ENCODE results near the gene RASA3. TPM values are rescaled to one million over a fixed set of nuclear protein-coding genes. Genes with fewer than 3 reads are reported as not detected.

Gene RASA3
- total and polyA plus RNA-seq, 12 donors, result 6.8 to 16.9 (median 10.3) TPM

DNA sequence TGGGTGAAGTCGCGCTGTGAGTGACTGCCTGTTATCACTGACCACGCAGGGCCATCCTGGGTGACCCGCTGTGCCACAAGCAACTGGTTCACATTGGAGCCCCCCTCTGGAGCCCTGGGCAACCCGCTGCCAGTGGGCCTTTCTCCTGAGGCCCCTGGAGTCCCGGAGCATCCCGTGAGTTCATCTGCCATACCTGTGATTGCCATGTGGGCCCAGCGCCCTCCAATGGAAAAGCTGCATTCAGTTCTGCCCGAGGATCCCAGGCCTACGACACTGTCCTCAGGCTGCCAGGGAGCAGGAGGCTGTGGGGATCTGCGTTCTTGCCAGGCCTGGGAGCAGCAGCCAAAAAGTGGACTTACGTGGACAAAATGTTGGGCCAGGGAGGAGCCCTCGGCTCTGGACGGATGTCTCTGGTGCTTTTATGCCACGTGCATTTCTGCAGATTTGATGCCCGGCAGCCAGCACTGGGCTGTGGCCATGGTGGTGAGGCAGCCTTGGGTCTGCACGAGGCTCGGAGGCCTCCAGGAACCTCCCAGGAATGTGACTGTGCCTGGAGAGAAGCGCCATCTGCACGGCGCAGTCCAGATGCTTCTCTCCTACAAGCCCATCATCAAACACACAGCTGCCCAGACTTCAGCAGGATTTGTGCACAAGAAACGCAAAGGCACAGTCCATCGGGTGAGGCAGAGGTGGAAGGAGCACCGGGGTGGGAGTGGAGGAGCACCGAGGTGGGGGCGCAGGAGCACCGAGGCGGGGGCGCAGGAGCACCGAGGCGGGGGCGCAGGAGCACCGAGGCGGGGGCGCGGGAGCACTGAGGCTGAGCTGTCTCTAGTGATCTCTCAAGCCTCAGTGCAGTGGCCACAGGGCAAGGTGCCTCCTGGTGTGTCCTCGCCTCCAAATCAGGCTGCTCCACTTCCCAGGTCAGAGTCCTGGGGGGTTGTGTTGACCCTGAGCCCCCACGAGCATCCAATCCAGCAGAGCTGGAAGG lies 202.5 kb downstream of the RASA3 start:
- Histone ChIP-seq H3K27ac (peak overlapping the region in 5 of 10 donors; percentile 64 to 82 (median 69)), H3K36me3 (no peaks in the 10 kb centered on the region), H3K27me3 (peaks cover 0 to 5% (median 0%) of the 10 kb centered on the region in 7 donors), H3K4me1 (peaks cover 12 to 41% (median 32%) of the 10 kb centered on the region in 9 donors), H3K4me3 (no peak overlapping the region), H3K9me3 (no peaks in the 10 kb centered on the region)
- intact Hi-C loops (cut with DNase I), result no loop called here
- TF ChIP-seq CTCF (IDR thresholded peaks at IDR 0.05), result no peak
- 84 to 88% methylated on average over 38 of the region's 38 CpGs for WGBS, 2 donors
- DNase-seq (no peak), ATAC-seq (peak in 1 of 8 donors; percentile 1)

DNA sequence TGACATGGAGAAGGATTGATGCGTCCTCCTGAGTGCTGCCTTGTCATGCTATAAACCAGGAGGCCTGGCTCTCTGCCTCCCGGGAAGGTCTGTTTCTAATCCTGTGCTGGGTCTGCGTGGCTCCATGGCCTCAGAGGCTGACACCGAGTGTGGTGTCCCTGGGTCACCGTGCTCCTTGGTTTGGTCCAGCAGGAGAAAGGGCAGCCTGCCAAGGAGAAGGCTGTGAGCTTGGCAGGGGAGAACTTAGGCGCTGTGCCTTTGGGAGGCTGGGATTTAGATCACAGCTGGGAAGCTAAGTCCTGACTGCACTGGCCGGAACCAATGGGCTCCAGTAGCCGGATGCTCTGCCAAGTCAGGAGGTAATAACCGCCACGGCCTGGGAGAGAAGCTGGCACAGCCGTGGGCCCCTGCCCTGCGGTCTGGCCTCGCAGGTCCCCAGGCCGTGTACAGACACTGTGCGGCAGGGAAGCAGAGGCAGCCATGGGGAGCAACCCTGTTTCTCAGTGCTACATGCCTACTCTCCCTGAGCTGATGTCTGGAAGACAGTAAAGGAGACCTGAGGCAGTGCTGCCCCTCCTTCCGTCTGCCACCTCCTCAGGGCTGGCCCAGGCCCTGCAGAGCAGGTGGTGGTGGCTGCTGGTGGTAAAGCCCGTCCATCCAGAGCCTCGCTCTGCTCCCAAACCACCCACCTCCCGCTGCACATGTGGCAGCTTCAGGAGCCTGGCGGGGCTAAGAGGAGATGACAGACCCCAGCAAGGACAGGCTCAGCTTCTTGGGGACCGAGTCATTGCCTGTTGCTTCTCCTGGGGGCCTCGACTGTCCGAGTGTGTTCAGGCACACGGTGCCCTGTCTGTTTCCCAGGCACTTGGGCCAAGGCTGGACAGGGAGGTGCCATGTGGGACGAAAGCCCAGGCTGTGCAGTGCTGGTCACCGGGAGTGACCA lies 203.5 kb downstream of the RASA3 start:
- WGBS, 2 donors, result 39 to 41% methylated on average over 26 of the region's 26 CpGs
- ATAC-seq (peak; percentile 74 to 89 (median 85)), DNase-seq (peak; percentile 82 to 89)
- peaks cover 12 to 36% (median 30%) of the 10 kb centered on the region in 9 donors for H3K4me1 ChIP-seq
- H3K9me3 ChIP-seq, result no peaks in the 10 kb centered on the region
- H3K36me3 ChIP-seq, result no peaks in the 10 kb centered on the region
- peaks cover 0 to 5% (median 0%) of the 10 kb centered on the region in 7 donors for H3K27me3 ChIP-seq
- intact Hi-C loops (cut with DNase I), result no loop called here
- no peak for TF ChIP-seq CTCF (IDR thresholded peaks at IDR 0.05)
- H3K27ac ChIP-seq, result peak overlapping the region in 9 of 10 donors; percentile 26 to 82 (median 69)
- no peak overlapping the region for H3K4me3 ChIP-seq

Other genes with a start within 250 kb of the RASA3 start
- under 1 TPM; 0.15 to 0.80 (median 0.23) TPM for gene C13orf46, start 158.5 kb downstream of the RASA3 start, total RNA-seq
- gene C13orf46, start 158.5 kb downstream of the RASA3 start, polyA plus RNA-seq, result under 1 TPM; 0.09 to 0.37 TPM
- not detected for gene CFAP97D2, start 46.6 kb upstream of the RASA3 start, total RNA-seq
- not detected for gene CFAP97D2, start 46.6 kb upstream of the RASA3 start, polyA plus RNA-seq
- gene CDC16, start 102.3 kb upstream of the RASA3 start, total RNA-seq, result 10 to 100 TPM; 27.8 to 37.6 (median 30.4) TPM
- gene CDC16, start 102.3 kb upstream of the RASA3 start, polyA plus RNA-seq, result 10 to 100 TPM; 29.4 to 76.6 TPM
- 10 to 100 TPM; 16.6 to 29.2 (median 19.4) TPM for gene UPF3A, start 149.0 kb upstream of the RASA3 start, total RNA-seq
- 100 to 1,000 TPM in 1 of 2 donors, 10 to 100 TPM in 1; 26.8 to 105 TPM for gene UPF3A, start 149.0 kb upstream of the RASA3 start, polyA plus RNA-seq
- gene CHAMP1, start 181.9 kb upstream of the RASA3 start, total RNA-seq, result 10 to 100 TPM in 6 of 10 donors, 1 to 10 TPM in 4; 8.6 to 17.4 (median 11.4) TPM
- 1 to 10 TPM; 3.0 to 4.2 TPM for gene CHAMP1, start 181.9 kb upstream of the RASA3 start, polyA plus RNA-seq

All from heart right ventricle (tissue), 16 donors.